Activated CD4-positive, CD25-positive, alpha-beta regulatory T cell treated with anti-CD3 and anti-CD28 coated beads, Interleukin-2, amount 50 U/mL, for 16 hours (primary cell): ENCODE measurements around the gene TLX3.

Source experiments
- DNase-seq: peaks from one replicate; pipeline ENCODE4 v3.0.0-alpha.2; 2020; ENCODE audit warnings: low read depth, low spot score

The TLX3 gene

DNA sequence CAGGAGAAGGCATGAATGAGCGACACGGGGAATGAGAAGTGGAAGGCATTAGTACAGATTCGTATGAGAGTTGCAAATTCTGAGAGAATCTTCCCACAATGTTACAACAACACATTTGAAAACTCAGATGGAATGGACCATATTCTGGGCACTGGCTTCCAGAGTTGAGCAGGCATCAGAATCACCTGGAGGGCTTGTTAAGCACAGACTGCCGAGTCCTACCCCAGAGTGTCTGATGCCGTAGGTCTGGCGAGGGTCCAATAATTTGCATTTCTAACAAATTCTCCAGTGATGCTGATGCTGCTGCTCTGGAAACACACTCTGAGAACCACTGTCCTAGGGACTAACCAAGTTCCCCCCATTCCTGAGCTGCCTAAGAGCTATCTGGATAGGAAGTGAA lies 2.9 kb upstream of the TLX3 start:
- no peak for DNase-seq

DNA sequence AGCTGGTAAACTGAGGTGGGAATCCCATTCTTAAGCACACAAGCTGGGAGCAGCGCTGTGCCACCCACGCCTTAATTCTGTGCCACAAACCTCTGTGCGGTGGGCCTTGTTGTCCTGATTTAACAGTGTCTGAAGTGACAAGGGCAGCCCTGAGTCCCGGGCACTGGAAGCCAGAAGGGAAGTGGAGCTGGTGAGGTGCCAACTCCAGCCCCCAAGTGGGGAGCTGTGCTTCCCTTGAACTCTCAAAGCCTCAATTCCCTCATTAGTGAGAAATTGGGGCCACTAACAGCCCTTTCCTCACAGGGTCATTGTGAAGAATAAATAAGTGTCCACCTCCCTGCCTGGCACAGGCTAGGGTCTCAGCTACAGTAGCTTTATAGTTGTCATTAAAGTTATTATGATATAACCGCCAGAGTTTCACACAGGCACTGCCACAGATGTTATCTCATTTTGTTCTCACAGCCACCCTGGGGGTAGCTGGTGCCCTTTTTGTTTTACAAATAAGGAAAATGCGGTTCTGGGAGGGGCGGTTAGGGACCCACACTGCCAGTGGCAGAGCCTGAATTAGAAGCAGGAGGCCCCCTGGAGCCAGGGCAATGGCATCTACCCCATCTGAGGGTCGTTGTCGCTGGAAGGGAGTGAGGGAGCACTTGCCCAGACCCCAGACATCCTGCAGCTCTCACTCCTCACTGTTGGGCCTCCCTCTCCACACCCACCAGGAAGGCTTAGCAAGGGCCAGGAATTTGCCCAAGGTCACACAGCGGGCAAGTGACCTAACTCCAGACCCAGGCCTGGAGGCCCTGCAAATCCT lies 2.1 kb upstream of the TLX3 start:
- no peak for DNase-seq

DNA sequence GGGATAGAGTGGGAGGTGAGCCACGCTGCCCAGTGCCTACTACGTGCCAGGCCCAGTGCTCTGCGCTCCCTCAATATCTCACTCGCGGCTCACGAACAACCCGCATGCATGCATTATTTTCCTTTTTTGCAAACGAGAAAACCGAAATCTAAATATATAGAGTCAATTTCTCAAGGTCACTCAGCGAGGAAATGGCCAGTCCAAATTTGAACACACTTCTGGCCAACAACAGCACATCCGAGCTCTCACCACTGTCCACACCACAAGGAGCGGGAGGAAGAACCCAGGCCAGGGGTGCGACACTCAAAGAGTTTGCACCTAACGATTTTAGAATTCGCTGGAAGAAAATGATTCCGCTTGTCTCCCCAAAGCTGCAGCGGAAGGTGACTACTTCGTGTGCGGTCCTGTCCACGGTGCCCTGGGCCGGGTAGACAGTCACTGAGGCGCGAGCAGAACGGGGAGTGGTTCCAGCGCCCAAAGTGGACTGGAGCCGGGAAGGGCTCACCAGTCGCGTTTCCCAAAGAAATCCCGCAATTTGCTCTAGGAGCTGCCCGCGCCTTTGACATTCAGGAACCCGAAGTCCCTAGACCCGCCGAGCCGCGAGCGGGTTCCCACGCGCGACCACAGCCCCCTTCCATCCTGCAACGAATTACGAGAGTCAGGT lies 1.1 kb upstream of the TLX3 start:
- no peak for DNase-seq

DNA sequence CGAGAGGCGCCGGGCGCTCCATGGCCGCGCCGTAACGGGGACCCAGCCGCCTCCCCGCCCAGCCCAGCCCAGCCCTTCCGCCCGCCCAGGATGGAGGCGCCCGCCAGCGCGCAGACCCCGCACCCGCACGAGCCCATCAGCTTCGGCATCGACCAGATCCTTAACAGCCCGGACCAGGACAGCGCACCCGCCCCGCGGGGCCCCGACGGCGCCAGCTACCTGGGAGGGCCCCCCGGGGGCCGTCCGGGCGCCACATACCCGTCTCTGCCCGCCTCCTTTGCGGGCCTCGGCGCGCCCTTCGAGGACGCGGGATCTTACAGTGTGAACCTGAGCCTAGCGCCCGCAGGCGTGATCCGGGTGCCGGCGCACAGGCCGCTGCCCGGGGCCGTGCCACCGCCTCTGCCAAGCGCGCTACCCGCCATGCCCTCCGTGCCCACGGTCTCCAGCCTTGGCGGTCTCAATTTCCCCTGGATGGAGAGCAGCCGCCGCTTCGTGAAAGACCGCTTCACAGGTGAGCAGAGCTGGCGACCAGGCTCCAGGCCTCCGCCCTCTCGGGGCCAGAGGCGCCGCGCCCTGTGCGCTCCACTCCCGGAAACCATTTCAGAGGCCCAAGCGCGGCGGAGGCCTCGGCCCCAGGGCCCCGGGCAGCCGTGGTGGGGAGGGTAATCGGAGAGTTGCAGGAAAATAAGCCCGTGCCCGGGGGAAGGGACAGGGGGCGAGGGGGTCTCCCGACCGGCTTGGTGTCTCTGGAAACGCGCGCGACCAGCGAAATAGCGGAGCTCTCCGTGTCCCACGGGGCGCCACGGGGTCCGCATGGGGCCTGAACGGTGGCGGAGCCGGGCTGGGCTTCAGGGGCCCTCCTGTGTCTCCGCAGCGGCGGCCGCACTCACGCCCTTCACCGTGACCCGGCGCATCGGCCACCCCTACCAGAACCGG lies 496 bp downstream of the TLX3 start:
- DNase-seq = no peak

DNA sequence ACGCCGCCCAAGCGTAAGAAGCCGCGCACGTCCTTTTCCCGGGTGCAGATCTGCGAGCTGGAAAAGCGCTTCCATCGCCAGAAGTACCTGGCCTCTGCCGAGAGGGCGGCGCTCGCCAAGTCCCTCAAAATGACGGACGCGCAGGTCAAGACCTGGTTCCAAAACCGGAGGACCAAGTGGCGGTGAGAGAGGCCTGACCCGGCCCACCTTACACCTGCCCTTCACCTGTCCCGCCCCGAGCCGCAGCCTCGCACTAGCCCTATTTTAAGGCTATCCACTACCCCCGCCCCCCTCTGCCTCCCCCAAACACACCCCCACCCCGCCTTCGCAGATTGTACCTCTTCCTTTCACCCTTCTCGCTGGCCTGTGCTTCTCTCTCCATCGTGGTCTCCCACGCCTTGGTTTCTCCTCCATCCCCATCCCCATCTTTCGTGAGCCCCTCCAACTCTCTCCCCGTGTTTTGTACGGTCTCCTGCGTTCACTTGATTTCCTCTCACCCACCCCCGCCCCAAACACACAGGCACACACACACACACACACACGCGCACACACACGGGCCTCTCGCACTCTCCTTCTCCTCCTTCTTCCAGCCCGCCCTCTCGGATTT lies 1.3 kb downstream of the TLX3 start:
- no peak for DNase-seq

DNA sequence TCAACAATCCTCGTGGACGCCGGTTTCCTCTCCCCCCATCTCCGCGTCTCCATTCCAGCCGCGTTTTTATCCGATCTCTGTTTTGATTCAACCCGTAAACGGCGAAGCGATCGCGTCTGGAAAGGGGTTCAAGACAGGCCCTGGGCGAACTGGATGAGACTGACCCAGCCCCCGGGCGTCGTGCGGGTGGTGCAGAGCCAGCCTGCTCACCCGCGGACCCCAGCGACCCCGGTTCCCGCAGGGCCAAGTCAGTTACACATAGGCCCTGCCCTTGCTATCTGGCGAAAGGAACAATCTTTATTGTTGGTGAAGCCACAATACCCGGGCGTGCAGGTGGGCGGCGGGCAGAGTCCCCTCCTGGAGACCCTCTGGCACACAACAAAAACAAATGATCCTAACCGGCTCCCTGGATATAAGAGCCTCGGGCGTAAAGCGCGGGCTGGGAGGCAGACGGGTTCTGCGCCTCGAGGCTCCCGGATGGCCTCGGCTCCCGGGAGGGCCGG lies 1.8 kb downstream of the TLX3 start:
- DNase-seq = no peak

DNA sequence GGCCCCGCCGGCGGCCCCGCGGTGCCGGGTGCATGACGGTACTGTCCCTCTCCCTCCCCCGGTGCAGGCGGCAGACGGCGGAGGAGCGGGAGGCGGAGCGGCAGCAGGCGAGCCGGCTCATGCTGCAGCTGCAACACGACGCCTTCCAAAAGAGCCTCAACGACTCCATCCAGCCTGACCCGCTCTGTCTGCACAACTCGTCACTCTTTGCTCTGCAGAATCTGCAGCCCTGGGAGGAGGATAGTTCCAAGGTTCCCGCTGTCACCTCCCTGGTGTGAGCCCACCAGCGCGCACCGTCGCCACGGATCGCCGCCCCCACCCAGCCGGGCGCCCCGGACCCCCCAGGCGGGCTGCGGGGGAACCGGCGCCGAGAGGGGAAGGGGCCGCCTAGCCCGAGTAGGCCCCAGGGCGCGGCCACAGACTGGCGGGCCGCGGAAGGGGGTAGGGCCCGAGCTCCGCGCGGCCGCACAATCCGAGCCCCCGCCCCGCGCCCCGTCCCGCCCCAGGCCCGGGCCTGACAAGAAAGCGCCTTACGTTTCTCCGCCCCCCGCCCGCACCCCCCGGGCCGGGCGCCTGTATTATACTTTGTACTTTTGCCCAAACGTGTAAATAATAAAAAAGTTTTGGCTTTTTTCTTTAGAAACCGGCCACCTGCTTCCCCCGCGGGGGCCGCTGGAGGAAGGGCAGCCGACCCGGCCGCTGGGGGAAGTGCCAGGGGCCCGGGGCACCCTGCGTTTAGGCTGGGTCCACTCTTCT lies 2.5 kb downstream of the TLX3 start:
- DNase-seq = no peak

DNA sequence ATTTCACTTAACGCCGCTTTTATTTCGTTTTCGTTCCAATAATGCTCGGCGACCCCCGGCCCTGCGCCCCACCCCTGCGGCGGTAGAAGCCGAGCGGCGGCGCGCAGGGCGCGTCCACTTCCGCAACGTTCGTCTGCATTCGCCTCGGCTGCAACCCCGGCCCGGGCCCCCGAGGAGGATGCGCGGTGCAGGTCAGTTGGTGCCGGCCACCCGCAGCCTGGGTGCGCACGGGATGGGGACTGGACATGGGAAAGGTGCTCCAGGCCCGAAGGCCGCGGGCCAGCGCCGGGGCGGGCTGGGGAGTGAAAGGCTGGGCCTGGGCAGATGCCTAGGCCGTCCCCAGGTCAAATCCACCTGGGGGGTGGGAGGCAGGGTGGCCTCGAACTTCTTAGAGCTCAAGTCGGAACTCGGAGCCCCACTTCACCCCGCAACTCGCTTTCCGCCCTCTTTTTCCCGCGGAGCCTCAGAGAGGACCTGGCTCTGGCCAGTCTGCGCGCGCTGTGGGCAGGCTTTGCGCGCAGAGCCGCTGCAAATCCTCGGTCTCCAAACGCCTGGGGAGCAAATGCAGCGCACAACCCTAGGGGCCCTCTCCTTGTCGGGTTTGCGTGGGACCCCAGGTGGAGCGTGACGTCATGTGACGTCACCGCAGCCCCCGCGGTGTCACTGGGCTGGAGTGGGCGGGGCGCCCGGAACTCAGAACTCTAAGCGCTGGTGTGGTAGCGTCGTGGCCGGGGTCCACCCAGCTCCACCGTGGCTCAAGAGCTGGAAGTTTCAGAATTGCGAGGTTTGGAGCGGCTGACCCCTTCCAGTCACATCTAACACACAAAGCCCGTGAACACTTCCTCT lies 3.3 kb downstream of the TLX3 start:
- no peak for DNase-seq

DNA sequence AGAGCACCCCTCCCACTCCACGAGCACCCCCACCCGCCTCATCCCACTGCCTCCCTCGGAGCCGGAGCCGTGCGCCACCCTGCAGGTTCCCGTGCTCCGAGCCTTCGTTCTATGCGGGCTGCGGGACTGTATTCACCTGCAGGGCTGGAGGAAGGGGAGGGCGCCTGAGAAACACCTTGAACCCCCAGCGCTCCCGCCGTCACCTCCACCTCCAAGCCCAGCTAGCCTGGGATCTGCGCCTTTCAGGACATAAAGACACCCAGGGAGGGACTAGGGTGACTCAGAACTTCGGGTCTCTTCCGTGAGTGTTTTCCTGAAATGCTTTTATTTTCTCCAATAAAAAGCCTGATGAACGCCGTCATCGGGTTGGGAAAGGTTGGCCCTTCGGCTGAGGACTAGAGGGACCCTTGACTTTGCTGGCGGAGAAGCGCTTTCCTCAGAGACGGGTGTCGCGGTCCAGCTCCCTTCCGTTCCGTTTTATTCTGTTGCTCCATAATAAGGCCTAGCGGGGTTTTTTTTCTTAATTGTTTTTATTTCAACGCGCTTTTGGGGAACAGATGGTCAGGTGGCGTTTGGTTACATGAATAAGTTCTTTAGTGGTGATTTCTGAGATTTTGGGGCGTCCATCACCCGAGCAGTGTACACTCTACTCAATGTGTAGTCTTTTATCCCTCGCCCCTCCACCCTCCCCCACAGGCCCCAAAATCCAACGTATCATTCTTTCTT lies 4.6 kb downstream of the TLX3 start:
- no peak for DNase-seq

DNA sequence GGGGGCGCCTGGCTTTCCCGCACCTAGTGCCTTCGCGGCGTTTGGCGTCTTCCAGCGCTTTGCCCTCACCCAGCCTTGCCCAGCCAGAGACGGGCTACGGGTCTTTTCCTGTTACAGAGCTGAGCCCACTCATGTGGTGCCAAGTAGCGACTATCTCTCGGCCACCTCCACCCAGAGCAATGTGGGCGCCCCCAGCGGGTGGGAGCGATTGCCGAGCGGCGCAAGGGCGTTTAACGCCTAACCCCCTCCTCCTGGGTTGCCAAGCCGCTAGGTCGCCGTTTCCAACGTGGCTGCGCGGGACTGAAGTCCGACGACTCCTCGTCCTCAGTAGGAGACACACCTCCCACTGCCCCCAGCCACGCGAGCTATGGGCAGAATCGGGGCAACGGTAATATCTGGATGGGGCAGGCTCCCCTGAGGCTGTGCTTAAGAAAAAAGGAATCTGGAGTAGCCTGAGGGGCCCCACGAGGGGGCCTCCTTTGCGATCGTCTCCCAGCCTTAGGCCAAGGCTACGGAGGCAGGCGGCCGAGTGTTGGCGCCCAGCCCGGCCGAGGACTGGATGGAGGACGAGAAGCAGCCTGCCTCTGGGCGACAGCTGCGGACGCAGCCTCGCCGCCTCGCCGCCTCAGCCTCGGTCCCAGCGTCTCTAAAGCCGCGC lies 5.8 kb downstream of the TLX3 start:
- DNase-seq = no peak

DNA sequence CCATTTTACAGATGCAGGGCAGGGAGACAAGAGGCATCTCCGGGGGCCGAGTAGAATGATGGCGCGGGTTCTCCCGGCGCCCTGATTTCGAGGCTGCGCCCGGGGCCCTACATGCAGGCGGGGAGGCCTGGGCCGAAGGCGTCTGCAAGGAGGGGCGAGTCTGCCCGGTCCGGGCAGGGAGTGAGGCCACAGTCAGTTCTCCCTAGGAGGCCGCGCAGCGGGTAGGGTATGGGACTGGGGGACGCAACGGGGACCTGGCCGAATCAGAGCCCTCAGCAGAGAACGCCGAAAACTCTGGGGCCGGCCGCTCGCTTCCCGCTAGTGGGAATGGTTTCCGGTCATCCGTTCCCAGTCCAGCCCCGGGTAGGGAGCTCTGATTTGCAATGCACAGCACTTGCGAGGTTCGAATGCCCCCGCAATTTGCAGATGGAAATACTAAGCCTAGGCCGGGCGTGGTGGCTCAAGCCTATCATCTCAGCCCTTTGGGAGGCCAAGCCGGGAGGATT lies 6.4 kb downstream of the TLX3 start:
- DNase-seq = no peak

DNA sequence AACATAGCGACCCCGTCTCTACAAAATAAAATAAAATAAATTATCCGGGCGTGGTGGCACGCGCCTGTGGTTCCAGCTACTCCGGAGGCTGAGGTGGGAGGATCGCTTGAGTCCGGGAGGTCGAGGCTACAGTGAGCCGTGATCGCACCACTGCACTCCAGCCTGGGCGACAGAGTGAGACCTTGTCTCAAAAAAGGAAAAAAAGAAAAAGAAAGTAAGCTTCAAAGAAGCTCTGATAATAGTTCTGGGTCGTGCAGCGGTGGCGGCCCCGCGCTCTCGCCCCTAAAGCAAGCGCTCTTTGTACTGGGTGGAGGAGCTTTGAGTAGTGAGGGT lies 6.8 kb downstream of the TLX3 start:
- DNase-seq = no peak

DNA sequence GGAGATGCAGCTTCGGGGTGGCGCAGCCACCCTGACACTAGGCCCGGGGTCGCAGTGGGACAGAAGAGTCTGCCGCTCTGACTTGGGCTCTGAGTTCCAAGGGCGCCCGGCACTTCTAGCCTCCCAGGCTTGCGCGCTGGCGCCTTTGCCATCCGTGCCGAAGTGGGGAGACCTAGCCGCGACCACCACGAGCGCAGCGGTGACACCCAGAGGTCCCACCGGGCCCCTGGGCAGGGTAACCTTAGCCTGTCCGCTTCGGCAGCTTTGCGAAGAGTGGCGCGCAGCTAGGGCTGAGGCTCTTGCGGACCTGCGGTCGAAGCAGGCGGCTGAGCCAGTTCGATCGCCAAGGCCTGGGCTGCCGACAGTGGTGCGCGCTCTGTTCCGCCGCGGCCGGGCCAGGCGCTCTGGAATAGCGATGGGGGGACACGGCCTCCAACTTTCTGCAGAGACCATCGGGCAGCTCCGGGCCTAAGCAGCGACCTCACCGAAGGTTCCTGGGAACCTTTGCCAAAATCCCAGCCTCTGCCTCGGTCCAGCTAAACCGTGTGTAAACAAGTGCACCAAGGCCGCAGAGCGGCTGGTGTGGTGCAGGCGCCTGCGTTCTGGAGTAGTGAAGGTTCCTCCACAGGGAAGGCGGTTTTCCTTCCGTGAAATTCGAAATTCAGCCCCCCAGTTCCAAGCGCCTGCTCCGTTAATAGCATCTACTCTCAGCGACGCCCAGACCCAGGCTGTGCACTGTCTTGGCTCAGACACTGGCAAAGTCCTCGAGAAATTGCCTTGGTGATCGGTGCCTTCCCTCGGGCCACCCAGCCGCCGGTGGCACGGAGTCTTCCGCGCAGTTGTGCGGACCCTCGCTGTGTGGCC lies 7.4 kb downstream of the TLX3 start:
- DNase-seq = no peak

DNA sequence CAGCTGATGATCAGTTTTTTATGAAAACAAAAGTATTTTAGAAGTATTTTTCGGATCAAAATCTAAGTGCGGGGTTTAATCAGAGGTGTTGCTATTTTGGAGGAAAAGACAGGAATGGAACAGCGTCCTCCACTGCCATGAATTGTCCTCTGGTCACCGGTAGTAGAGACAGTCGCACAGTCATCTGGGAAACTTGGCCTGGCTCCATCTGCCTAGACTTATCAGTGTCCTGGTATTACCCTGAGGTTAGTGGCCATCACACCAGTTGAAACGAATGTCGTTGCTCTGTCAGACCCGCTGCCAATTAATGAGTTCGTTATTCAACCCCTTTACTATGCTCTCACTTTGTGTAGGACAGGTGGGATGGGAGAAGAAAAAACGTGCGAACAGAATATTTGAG lies 8.2 kb downstream of the TLX3 start:
- no peak for DNase-seq

DNA sequence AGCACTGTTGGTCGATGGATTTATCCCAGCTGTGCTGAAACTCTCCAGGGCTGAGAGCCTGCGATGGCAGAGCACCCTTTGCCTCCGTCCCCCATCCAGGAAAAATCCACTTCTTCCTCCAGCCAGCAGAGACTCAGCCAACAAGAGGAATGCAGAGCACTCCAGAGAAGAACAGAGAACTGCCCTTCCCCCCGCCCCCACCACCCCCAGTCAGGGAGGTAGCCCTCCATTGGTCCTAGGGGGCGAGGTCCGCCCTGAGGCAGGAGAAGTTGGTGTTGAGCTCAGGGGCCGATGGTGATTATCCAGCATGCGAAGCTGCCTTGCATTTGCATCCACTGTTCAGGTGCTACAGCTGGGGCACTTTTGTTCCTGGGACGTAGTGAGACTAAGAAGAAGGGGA lies 9.0 kb downstream of the TLX3 start:
- no peak for DNase-seq

DNA sequence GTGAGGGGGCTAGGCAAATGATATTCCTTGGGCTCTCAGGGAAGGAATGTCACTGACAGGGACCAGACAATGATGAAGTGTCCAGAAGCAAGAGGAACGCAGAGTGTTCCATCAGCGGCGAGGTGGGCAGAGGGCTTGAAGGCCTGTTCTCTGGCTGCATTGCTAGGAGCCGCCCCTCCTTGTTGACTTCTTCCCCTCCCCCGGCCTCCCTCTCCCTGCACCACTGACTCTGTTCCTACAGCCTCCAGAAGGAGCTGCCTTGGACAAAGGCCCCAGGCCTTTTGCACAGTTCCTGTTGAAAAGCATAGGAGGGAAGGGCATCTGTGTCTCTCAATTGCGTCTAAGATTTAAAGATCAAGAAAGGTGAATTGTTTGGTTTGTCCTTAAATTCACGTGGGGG lies 12.4 kb downstream of the TLX3 start:
- no peak for DNase-seq

DNA sequence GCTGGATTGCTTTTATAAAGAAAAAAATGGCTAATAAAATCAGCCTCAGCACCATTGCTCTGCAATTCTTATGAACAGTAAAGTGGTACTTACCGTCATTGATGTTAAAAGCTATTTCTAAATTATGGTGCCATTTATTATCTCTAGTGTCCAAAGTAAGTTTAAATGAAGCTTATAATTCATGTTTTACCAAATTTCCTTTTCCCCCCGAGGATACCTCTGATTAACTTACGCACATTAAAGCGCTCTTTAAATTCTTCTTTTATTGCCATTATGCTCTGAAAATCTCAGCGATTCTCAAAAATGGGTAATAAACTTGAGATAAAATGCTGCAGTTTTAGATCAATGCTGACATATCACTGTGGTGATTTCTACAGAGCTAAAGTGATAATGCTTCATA lies 13.5 kb downstream of the TLX3 start:
- no peak for DNase-seq

DNA sequence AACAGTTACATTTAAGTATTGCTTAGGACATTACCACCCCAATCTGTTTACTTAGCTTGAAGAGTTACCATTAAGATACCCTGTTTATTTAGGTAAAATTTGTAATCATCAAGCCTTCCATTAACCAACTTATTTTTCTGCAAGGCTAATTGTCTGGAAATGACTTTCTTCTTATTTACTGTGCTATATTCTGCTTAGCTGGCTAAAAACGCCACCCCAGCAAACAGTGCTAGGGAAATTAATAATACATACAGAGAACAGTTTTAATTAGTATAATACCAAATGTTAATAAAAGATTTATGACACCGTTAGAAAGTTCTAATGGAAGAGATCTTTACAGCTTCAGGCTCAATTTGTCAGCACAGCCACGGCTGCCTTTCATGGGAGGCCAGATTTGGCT lies 14.0 kb downstream of the TLX3 start:
- DNase-seq = no peak
